Measurements from ENCODE around the gene PGBD5.

GRCh38 chr1:230403442-230403841 lies 22.7 kb downstream of the PGBD5 start:
- no peak for TF ChIP-seq RARB (CRISPR knock-in tag; IDR thresholded peaks at IDR 0.05)
- TF ChIP-seq ZC3H10 (CRISPR knock-in tag; IDR thresholded peaks at IDR 0.05), result no peak
- TF ChIP-seq, protein P1, sequence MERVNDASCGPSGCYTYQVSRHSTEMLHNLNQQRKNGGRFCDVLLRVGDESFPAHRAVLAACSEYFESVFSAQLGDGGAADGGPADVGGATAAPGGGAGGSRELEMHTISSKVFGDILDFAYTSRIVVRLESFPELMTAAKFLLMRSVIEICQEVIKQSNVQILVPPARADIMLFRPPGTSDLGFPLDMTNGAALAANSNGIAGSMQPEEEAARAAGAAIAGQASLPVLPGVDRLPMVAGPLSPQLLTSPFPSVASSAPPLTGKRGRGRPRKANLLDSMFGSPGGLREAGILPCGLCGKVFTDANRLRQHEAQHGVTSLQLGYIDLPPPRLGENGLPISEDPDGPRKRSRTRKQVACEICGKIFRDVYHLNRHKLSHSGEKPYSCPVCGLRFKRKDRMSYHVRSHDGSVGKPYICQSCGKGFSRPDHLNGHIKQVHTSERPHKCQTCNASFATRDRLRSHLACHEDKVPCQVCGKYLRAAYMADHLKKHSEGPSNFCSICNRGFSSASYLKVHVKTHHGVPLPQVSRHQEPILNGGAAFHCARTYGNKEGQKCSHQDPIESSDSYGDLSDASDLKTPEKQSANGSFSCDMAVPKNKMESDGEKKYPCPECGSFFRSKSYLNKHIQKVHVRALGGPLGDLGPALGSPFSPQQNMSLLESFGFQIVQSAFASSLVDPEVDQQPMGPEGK (CRISPR knock-in tag; IDR thresholded peaks at IDR 0.05; ENCODE audit: borderline replicate concordance), result no peak
- TF ChIP-seq ARNTL (CRISPR knock-in tag; IDR thresholded peaks at IDR 0.05; ENCODE audit: borderline replicate concordance, low read depth), result no peak
- TF ChIP-seq GLIS3 (CRISPR knock-in tag; IDR thresholded peaks at IDR 0.05), result no peak
- no peak for TF ChIP-seq BACH2 (CRISPR knock-in tag; IDR thresholded peaks at IDR 0.05; ENCODE audit: borderline replicate concordance)
- no peak for TF ChIP-seq PPARA (CRISPR knock-in tag; IDR thresholded peaks at IDR 0.05; ENCODE audit: borderline replicate concordance)
- no peak for TF ChIP-seq TSHZ2 (CRISPR knock-in tag; IDR thresholded peaks at IDR 0.05)

All from SK-N-SH treated with all-trans-retinoic acid at 6 μM for 48 hours (cell line).